HG03108 (cell line): ENCODE data around the gene TP73.

ENCODE experiments used
- ATAC-seq: cut with Tn5 transposase; IDR thresholded peaks from one replicate; pipeline ENCODE4 v1.9.1; 2021; ENCODE audit warnings: moderate library complexity; ENCODE audit not compliant: unreplicated experiment

TP73 gene

GRCh38 chr1:3776231-3776961, 124.1 kb downstream of the TP73 start:
- ATAC-seq, result no peak

DNA sequence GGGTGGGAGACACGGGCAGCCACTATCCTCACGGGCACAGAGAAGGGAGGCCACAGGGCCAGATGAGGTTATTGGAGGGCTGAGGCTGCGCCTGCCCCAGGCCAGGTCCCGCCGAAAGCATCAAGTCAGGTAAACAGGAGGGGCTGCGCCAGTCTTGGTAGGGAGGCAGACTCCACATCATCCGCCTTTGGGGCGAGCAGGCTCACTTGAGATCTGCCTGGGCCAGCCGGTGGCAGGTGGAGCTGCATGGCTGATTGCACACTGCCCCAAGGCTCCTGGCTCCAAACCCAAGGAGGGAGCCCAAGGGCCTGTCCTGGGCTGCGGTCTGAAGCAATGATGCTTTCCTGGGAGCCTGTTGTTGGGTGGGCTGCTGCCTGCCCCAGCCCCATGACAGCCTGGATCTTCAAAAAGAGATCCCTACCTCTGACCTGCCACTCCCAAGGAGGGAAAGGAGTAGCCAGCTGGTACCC, 124.8 kb downstream of the TP73 start:
- no peak for ATAC-seq

DNA sequence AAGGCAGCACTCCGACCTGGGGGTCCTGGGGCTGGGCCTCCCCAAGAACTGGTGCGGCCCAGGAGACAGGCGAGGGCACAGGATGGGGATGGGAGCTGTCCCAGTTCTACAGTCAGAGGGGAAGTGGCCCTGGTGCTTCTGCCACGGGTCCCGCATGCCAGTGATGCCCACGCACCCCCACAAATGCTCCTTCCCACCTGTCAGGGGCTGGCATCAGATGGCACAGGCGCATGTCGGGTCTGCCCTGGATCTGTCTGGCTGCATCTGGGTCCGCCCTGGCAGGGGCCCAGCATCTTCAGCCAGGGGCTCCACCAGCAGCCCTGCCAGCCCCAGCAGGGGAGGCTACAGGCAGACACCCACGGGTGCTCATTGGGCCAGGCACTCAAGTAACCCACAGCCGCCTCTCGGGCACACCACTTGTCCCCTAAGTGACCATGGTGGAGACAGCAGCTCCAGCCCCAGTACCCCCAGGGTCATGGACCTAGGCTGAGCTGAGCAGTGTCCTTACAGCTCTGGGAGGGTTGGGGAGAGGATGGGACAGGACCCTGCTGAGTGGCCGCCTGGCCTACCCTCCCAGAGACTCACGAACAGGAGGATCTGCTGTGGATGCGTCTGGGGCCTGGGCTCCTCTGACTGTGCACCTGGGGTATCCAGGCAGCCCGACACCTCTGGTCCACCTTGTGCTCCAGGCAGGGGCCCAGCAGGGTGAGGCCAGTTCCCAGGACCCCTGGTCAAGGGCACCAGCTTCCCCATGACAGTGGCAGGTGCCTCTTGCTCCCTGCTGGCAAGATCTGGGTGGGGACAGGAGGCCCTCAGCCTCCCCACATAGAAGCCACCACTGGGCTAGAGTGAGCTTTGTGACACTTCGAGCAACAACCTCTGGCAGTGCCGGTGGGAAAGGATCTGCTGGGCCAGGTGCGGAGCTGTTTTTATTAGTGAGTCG, 125.6 kb downstream of the TP73 start:
- ATAC-seq, result no peak

- no peak for ATAC-seq
These were observed 126.4 kb downstream of the TP73 start for GRCh38 chr1:3778590-3779264.

DNA sequence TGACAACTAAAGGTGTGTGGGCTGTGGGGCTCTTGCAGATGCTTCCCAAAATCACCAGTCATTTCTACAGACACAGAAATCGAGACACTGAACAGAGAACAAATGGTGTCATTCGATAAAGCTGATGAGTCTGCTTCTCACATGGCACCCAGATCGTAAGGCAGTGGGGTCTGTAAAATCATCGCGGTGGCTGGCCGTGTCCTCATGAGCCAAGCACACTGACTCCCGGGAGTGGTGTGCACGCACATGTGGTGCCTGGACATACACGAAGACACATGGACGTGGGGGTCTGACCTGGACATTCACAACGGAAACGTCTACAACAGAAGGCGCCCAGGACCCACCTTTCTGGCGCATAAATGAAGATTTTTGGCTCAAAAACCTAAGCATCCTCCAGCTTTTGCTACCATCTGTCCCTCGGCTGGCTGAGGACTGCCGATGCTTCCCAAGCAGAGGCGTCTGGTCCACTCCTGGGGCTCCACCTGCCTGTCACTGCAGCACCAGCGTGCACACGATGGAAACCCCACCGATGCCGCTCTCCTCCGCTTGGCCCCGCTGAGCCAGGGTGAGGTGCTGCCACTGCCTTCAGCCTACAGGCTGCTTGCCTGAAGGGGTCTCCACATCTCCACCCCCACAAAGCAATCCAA, 127.1 kb downstream of the TP73 start:
- no peak for ATAC-seq

GRCh38 chr1:3779912-3780416, 127.6 kb downstream of the TP73 start:
- no peak for ATAC-seq

GRCh38 chr1:3780901-3781300, 128.6 kb downstream of the TP73 start:
- no peak for ATAC-seq

DNA sequence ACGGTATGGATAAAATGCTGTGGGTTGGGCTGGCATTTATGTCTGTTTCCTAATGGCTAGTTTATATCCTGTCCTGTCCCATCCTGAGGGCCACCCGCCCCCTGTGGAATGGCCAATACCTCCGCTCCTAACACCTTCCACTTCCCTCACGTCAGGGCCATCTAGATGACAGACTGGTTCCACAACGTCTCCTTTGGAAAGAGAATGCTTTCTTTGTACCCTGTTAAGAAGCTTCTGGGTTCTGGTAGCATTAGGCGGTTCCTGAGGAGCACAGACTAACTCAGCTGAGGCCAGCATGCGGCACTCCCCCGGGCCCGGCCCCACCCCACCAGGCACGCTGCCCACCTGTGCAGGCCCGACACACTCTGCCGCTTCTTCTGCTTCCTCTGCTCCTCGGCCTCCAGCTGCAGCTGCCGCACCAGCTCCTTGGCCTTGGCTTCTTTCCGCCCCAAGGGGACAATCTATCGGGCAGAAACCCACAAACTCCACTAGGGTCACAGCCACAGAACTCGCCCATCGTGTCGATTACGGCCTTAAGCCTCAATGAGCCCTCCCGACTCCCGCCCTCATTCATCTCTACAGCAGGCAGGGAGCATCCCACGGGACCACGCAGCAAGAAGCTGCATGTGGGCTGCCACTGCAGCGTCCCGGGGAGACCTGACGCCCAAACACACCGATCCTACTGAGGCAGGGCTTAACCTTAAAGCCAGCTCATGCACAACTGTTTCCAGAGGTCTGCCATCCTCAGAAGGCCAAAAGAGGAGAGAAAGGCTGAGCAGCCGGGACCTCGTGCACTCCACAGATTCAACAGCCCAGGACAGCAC, 131.5 kb downstream of the TP73 start:
- ATAC-seq, result no peak

- ATAC-seq, result no peak
These were observed 132.7 kb downstream of the TP73 start for GRCh38 chr1:3785045-3785444.

DNA sequence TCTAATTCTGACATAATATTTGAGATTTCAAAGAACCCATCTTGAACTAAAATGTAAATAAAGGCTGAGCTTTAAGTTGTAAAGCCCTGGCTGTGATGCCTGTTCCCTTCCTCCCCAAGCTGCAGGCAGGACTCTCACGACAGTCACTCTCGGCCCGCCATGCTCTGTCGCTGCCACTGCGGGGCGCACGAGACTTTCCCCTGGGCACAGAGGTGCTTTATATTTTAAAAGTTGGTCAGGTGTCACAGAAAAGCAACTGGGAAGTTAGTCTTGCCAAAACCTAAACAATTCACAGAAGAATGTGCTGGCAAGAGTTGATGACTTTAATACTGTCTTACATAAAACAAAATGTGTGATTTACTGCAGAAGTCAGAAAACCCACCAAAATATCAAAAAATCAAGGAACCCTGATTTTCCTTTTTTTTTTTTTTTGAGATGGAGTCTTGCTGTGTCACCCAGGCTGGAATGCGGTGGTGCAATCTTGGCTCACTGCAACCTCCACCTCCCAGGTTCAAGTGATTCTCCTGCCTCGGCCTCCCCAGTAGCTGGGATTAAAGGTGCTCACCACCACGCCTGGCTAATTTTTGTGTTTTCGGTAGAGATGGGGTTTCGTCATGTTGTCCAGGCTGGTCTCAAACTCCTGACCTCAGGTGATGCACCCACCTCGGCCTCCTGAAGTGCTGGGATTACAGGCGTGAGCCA, 133.3 kb downstream of the TP73 start:
- no peak for ATAC-seq
